OCI-M1 (cell line): ENCODE data around the gene ARFGEF3.

Experiments used
- DNase-seq: peaks from one replicate; lab custom pipeline; 2025; lab: John Stamatoyannopoulos, UW

The ARFGEF3 gene

DNA sequence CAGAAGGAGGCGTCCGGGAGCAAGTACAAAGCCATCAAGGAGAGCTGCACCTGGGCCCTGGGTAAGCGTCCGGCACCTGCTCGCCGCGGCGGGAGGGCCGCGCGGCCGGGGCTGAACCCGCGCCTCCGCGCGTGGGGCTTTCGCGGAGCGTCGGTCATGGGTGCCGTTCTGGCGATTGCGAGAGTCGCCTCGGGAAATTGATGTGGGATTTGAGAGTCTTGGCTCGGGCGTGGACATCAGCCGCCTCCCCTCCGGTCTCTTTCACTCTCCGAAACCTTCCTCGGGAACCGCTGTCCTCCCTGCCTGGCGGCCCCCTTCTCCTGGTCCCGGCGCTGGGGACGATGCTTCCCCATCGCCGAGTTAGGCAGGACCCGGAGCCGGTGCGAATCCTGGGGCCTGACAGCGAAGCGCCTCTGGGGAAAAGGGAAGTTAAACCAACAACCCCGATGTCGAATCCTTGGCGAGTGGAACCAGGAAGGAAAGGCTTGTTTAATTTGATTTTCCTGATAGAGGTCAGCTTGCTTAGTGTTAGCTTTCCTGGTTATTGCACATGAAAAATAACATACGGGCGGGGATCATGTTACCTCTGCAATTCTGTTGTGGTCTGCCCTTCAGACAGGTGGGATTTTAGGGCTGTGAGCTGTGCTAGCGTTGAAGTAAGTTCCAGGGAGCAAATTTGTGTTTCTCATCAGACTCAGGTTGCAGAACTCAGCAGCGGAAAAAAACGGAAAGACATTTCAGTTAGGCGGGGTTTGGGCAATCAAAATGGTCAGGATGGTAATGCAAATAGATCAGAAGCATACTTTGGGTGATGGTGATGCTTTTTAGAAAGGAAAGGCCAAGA lies 594 bp downstream of the ARFGEF3 start:
- DNase-seq, result no peak

DNA sequence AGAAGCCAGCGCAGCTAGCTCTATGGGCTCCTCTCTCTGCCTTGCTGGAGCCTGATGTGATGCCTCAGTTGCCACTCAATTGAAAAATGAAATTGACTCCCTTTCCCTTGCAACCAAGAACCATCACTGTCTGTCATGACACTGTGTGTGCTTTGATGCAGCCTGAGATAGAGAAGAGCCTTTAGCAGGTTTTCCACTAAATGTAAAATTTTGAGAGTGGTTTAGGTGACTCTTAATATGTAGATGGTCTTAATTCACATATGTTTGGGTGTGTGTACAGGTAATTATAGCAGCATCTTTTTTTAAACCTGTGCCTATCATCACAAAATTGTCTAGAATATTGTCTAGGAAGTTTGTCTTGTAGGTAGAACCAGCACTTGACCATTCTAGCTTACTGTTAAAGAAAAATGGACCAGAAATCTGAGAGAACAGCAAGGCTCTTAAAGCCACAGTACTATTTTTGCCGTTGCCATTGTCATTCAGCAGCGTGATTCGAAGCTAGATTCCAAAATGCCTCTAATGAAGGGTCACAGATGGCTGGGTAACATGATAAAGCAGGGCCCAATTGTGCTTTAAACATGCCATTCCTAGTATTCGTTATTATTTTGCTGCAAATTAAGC lies 1.3 kb downstream of the ARFGEF3 start:
- no peak for DNase-seq

DNA sequence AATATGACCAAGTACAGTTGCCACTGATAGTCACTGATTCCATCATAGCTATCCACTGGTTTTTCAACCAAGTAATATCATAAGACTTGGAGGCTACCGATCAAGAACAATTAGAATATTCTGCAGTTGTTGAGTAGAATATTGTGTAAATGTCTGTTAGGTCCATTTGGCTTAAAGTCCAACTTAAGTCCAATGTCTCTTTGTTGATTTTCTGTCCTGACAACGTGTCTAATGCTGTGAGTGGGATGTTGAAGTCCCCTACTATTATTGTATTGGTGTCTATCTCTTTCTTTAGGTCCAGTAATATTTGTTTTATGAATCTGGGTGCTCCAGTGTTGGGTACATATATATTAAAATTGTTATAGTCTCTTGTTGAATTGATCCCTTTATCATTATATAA lies 13.9 kb downstream of the ARFGEF3 start:
- no peak for DNase-seq

DNA sequence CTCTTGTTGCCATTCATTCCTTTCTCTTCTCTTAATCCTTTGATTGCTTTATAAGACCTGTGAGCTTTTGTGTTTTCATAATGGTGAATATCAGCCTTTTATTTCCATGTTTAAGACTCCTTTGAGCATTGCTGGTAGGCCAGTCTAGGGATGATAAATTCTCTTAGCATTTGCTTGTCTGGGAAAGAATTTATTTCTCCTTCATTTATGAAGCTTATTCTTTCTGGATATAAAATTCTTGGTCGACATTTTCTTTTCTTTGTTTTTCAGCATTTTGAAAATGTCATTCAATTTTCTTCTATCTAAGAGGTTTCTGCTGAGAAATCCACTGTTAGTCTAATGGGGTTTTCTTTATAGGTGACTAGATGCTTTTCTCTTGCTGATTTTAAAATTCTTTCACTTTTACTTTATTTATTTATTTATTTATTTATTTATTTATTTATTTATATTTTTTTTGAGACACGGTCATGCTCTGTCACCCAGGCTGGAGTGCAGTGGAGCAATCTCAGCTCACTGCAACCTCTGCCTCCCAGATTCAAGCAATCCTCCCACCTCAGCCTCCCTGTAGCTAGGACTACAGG lies 15.0 kb downstream of the ARFGEF3 start:
- no peak for DNase-seq

DNA sequence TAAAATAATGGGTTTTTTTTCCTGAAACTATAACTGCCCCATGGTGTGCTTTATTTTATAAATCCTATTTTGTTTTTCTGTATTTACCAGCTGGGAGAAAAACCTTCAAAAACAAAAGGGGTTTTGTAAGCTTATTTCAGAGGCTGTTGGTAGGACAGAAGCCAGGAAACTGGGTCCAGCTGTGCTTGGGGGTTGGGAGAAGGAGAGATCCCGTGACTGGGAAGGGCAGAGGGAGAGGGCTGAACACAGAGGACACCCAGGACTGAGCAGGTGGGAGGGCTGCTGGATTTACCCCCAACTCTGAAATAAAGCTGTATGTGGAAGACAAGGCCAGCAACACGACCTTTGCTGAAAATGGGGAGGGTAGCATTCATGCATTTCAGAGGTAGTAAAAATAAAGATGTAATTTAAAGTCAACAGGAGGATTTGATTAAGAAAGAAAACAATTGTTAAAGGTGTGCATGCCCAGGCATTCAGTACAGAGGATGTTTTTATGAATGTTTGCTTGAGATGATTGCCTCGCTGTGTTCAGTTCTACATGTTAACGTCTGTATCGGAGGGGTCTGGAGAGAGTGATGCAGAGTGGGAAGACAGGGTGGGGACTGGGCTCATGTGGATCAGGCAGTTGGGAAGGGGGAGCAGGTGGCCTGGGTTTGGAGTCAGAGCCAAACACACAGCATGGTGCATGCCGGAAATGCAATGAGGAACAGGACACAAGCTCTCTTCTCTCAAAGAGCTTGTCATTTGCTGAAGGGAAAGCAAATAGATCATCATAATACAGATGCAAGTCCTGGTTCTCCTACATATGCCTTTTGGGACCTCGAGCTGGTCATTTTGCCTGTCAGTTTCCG lies 21.4 kb downstream of the ARFGEF3 start:
- no peak for DNase-seq

DNA sequence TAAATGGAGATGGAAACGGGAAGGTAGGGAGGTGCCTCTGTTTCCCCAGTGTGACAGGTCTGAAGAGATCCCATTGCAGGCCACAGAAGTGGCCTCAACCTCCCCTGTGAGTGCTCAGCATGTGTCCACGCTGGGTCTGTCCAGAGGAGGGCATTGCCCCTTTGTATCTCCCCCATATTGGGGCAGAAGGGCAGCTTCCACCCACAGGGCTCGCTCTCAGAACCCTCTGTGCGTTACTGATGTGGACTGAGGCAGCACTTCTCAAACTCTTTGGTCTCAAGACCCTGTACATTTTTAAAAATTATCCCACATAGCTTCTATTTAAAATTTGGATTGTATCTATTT lies 22.0 kb downstream of the ARFGEF3 start:
- no peak for DNase-seq

DNA sequence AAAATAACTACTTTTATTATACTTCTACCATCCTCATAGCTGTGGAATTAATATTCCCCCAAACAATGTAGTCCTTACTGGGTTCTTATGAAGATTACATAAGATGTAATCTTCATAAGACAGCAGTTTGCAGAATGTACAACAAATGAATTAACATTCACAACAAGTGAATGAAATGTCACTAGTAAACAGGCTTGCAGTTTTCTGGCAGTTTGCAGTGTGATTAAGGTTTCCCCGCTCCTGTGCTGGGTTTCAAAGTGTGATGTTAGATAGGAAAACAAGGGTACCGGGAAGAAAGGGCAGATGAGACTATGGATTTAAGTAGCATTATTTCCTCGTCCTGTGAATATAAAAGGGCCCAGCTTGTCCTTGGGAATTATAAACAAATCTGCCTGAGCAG lies 22.5 kb downstream of the ARFGEF3 start:
- no peak for DNase-seq

DNA sequence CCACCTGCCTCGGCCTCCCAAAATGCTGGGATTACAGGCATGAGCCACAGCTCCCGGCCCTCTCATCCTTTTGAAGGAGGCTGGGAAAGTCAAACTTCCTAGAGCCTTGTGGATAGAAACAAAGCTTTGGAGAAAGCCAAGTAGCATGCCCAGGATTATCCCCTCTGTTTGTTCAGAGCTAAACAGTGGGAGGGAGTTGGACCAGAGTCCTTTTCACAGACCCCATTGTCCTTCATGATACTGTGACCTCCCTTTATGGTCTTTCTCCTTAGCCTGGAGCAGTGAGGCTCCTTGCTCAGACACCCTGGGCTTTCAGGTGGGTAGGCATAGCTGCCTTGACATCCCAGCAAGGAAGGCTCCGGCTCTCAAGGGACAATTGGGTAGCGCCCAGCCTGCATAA lies 25.4 kb downstream of the ARFGEF3 start:
- no peak for DNase-seq

DNA sequence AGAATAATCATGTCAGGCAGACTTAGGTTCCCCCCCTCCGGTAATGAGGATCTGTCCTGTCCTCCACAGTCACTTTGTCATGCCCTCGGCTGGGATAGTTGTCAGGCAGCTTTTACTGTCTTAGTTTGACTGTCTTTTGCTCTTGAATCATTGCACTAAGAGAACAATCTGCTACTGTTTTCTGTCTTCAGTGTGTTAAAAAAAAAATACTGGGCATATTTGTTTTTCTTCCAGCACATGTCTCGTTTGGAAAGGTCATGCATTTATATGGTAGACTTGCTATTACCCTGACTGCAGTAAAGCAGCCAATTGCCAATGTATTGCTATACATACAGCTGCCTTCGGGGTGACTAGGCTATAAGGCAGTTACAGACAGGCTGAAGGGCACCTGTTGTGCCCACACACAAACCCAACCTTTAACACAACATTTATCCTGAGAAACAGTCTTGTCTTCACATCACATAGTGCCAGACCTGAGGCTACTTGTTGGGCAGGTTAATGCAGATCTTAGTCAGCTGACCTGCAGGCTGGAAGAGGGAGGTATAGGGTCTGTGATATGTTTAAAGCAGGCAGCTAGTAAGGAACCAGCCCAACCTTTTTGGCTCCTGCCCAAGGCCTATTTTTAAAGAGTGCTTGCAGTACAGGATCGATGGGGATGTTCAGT lies 26.7 kb downstream of the ARFGEF3 start:
- no peak for DNase-seq

DNA sequence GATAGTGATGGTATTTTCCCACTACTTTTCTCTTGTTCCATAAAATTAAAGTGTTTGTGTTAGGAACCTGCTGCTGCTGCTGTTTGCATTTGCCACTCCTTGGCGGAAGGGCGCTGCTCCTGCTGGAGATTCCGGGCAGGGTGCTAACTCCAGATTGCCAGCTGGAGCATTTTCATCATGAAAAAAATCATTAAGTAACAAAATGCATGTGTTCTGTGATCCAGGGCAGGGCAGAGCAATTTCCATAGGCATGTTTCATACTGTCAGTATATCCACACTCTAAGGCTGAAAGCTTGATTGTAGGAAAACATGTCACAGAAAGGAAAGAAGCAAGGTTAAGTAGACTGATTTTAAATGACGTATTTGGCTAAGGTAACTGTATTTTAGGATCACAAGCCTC lies 32.5 kb downstream of the ARFGEF3 start:
- no peak for DNase-seq

DNA sequence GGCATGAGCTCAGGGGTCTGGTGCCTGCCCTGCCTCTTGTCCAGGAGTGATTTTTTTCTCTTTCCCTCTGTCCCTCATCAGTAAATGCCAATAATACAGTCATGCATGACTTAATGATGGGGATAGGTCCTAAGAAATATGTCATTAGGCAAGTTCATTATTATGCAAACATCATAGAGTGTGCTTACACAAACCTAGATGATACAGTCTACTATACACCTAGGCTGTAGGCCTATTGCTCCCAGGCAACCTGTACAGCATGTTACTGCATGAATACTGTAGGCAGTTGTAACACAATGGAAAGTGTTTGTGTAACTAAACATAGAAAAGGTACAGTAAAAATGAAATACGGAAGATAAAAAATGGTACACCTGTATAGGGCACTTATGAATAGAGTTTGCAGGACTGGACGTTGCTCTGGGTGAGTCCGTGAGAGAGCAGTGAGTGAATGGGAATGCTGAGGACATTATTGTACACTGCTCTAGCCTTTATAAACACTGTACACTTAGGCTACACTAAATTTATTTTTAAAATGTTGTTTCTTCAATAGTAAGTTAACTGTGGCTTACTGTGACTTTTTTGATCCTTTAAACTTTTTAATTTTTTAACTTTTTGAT lies 34.5 kb downstream of the ARFGEF3 start:
- DNase-seq, result no peak

DNA sequence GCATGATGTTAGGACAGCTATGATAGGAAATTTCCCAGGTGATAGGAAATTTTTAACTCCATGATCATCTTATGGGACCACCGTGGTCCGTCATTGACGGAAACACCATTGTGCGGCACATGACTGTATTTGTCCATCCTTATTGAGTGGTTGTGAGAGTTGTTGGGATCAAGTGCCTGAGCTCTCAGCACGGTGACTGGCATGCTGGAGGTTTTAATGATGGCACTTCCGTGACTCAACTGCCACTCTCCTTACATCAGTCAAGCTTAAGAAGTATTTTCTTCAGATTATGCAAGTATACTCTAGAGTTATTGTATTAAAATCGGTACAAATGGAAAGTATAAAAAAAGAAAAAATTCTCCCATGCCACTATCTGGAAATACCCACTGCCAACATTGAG lies 35.8 kb downstream of the ARFGEF3 start:
- DNase-seq, result no peak

DNA sequence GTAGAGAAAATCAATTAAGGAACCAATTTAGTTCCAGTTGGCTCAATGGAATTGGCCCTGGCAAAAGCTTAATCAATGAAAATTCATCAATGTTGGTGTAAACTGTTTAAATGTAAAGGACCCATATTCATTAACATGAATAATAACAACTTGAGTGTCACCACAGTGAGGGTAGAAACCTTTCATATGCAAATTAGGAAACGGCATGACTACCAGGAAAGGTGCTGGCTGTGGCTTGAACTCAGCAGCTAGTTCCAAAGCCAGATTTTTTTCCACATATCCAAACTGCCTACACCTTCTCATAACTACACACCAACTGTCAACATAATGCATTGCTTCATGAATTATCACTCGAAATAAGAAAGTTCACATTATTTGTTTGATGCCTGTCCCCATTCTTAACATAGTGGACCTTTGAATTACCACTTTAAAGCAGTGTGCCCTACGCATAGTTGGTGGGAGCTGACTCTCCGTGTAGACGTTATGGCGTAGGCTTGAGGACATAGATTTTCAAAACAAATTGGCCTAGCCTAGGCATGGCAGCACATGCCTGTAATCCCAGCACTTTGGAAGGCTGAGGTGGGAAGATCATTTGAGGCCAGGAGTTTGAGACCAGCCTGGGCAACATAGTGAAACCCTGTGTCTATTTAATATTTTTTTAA lies 36.8 kb downstream of the ARFGEF3 start:
- DNase-seq, result no peak

DNA sequence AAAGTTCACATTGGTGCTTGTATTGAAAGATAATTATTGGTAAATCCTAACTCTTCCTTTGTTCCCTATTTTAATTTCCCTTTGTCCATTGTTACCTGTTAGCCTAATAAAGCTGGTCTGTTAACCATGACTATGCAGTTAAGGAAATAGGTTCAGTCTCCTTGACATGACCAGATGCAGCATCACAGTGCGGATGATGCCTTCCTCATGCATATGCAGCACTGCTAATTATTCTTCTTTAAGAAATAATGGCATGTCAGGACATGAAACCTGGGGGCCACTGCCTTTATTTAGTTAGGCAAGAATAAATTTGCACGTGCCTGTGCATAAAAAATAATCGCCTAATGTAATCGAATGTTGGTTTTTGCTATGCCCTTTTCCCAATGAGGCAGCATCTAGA lies 40.1 kb downstream of the ARFGEF3 start:
- DNase-seq, result no peak

DNA sequence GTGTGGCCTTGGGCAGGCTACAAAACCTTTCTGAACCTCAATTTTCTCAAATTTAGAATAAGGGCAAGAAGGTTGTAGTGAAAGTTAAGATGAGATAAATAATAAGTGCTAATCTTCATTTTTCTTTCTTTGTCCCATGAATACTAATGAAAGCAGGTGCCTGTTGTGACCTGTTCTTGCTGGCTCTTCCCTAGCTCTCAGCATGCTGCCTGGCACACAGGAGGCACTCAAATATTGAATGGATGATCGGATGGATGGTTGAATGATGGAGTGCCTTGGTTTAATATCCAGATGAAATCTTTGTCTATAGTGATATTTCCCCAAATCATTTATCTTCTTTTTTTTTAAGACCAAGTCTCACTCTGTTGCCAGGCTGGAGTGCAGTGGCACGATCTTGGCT lies 41.6 kb downstream of the ARFGEF3 start:
- DNase-seq, result no peak

DNA sequence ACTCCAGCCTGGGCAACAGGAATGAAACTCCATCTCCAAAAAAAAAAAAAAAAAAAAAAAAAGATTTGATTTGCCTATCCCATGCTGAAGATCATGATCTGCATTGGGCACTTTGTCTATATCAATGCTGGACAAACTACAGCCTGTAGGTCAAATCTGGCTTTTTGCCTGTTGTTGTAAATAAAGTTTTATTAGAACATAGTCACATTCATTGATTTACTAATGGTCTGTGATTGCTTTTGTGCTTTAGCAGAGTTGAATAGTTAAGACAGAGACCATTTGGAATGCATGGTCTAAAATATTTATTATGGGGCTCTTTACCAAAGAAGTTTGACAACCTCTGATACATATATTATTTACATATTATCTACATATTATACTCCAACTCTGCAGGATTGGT lies 42.6 kb downstream of the ARFGEF3 start:
- no peak for DNase-seq

DNA sequence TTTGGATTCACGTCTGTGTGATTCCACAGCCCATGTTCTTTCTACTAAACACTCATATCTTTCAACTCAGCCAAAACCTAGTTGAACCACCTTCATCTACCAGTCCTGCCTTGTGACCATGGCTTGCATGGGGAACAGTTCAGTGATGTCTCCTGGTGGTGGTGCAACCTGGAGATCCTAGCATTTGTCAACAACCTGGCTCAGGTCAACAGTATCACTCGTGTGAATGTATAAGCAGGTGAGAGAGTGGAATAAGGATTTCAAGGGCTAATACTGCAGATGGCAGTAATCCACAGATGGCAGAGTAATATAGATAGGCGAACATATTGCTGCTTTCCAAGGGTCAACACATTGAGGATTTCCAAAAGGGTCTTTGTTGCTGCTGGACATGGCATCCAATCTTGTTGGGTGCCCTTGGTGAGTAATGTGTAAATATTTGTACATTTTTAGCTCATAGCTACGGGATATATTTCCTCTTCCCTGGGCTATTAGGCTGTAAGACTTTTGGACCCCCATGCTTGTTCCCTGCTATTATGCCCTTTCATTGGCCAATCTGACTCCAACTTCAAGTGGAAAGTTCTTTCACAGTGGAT lies 43.1 kb downstream of the ARFGEF3 start:
- no peak for DNase-seq

DNA sequence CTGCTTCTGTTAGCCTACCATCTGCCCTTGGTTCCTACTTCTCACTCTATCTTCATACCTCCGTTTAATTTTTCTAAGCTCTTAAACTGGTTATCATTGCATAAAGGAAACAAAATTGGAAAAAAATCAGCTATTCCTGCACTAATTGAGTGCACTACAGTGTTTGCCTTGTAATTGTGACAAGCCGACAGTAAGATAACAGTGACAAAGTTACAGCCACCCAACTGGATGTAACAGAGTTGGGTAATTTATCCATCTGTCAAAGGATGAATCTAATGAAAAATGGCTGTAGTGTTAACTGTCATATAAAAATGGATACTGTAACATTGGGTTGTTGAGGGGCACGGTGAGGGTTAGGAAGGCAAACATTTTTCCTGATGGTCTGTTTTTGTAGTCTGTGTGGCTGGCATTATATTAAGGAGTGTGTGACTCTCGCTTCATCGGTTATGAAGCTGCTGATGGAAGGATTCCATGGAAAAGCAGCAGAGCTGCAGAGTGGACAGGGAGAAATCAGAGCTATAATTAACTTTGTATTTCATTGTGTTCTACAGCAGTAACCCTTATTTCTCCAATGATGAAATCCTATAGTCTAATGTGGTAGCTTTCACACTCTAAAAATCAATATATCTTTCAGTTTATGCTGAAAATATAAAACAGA lies 43.8 kb downstream of the ARFGEF3 start:
- DNase-seq, result no peak

DNA sequence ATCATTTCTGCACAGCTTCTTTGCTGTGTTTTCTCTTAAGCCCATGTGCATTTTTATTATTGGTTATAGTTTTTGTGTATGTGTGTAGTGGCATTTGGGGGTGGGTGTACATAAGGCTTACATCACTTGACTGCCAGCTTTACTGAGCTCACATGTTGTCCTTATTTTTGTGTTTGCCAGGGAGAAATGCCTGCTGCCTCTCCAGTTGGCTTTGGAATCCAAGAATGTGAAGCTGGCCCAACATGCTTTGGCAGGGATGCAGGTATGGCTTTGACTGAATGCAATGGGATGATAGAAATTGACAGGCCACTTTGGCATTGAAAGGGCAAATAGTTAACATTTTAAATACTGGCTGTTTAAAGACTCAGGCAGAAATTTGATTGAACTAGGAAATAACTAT lies 45.1 kb downstream of the ARFGEF3 start:
- no peak for DNase-seq

DNA sequence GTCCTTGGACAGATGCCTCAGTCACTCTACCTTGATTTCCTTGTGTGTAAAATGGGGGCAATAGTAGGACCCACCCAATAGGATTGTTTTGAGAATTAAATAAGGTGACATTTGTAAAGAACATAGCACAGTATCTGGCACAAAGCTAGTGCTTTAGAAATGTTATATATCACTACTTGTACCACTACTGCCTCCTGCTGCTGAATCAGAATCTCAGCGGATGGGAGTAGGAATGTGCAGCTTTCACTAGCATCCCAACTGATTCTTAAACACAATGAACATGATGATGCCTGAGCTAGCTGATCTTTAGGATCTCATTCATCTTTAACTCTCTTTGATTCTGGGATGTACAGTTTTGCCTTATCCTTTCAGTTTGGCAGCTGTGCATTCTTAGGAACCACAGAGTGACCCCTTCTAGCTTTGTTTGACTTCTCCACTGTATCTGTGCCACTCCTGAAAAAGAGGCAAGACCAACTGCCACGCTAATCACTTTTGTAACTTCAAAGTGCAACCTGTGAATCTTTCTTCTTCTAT lies 49.4 kb downstream of the ARFGEF3 start:
- DNase-seq, result no peak
